ENCODE data around the gene LRRC51. TPM values are rescaled to one million over a fixed set of nuclear protein-coding genes. Genes with fewer than 3 reads are reported as not detected.

LRRC51 gene
- total and polyA plus RNA-seq, 2 donors (not counting 3 experiments of a cell fraction or from before 2014, with no cell fraction given) = 3.5 to 6.1 TPM

DNA sequence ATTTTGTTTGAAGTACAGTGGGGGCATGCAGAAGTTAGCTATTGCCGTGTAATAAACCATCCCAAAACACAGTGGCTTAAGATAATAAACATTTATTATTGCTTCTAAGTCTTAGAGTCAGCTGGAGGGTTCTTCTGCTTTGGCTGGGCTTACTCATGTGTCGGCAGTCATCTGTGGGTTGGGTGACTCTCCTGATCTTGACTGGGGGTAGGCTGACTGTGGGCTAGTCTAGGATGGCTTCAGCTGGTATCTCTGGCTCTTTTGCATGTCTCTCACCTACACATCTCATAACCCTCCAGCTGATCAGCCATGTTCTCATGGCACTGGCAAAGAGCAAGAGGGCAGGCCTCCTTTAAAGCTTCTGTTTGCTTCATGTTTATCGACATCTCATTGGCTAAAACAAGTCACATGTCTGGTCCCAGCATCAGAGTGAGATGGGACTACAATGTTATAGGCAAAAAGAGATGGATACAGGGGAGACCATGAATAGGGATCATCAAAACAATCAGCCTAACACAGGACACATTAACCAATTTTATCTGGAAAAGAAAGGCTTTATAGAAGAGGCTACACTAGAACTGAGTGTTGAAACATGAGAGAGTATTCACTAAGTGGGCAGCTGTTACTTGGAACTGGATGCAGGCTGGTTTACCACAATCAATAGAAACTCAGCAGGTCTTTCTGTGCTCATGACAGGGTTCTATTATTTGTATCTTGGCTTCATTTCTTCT, 5.1 kb downstream of the LRRC51 start:
- Histone ChIP-seq H3K4me3 (replicated peaks in 1 of 3; ENCODE audit: insufficient read depth in 1 of 3, low read depth in 1 of 3, low read length in 3 of 3) (no peak overlapping the region), H3K4me1 (ENCODE audit: control insufficient read depth, extremely low read depth, insufficient read depth, low read length) (peaks cover 11% of the 10 kb centered on the region), H3K27me3 (ENCODE audit: control insufficient read depth in 2 of 2, insufficient read depth in 2 of 2, low read length in 2 of 2) (no peaks in the 10 kb centered on the region), H3K79me2 (ENCODE audit: control insufficient read depth, insufficient read depth, low read length) (no peaks in the 10 kb centered on the region), H4K20me1 (replicated peaks; ENCODE audit: control insufficient read depth, extremely low read depth, insufficient read depth, low read length) (no peaks in the 10 kb centered on the region), H3K9ac (replicated peaks; ENCODE audit: extremely low read depth, insufficient read depth, low read length) (no peak overlapping the region), H2AFZ (ENCODE audit: low read depth, low read length) (no peak overlapping the region), H3K27ac (ENCODE audit: insufficient read depth, low read depth, low read length) (no peak overlapping the region), H3K9me1 (replicated peaks; ENCODE audit: control insufficient read depth, extremely low read depth, insufficient read depth, low read length) (no peaks in the 10 kb centered on the region), H3K36me3 (ENCODE audit: control insufficient read depth in 2 of 2, extremely low read depth in 1 of 2, insufficient read depth in 2 of 2, low read length in 2 of 2) (no peaks in the 10 kb centered on the region), H3K4me2 (ENCODE audit: insufficient read depth, low read length) (no peak overlapping the region), H3K9me3 (replicated peaks; ENCODE audit: control insufficient read depth, insufficient read depth, low read length) (no peaks in the 10 kb centered on the region)
- ChIA-PET POLR2A (interaction anchor here (0.5 to 1.2 kb wide), 3 partner anchors 10 to 35 kb away, joined by 3 to 5 read pairs (median 3); no protein-coding TSS in a partner anchor), CTCF (interaction anchor here (1.0 to 4.7 kb wide), 5 partner anchors 16 to 98 kb away, joined by 3 to 93 read pairs (median 3); no protein-coding TSS in a partner anchor)
- dilution Hi-C loops (cut with MboI; ENCODE audit: extremely low pct_ligation_motif_present, low sequenced_read_pairs) (loop anchor here (10.0 kb wide), 1 partner anchor 61 kb away; no protein-coding TSS in a partner anchor), intact Hi-C loops (cut with micrococcal nuclease) (no loop called here)
- DNase-seq (ENCODE audit: low read depth, low spot score) (no peak), FAIRE-seq (peak; percentile 21)
- BruUV-seq (replicated peaks) = no TSS peak
- TF ChIP-seq POLR2AphosphoS5 (IDR thresholded peaks at IDR 0.05; ENCODE audit: insufficient read depth, low read depth, low read length) = no peak
- no peak for TF ChIP-seq EZH2 (IDR thresholded peaks at IDR 0.05; ENCODE audit: borderline replicate concordance, low read depth, low read length, severe bottlenecking)
- no peak for TF ChIP-seq JUN (IDR thresholded peaks at IDR 0.05; ENCODE audit: borderline replicate concordance, insufficient read depth, insufficient read length, low read depth)
- no peak for TF ChIP-seq MAX (IDR thresholded peaks at IDR 0.05; ENCODE audit: insufficient read depth, insufficient read length)
- TF ChIP-seq, protein P1, sequence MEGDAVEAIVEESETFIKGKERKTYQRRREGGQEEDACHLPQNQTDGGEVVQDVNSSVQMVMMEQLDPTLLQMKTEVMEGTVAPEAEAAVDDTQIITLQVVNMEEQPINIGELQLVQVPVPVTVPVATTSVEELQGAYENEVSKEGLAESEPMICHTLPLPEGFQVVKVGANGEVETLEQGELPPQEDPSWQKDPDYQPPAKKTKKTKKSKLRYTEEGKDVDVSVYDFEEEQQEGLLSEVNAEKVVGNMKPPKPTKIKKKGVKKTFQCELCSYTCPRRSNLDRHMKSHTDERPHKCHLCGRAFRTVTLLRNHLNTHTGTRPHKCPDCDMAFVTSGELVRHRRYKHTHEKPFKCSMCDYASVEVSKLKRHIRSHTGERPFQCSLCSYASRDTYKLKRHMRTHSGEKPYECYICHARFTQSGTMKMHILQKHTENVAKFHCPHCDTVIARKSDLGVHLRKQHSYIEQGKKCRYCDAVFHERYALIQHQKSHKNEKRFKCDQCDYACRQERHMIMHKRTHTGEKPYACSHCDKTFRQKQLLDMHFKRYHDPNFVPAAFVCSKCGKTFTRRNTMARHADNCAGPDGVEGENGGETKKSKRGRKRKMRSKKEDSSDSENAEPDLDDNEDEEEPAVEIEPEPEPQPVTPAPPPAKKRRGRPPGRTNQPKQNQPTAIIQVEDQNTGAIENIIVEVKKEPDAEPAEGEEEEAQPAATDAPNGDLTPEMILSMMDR (IDR thresholded peaks at IDR 0.05; ENCODE audit: extremely low read depth in 1 of 2, insufficient read depth in 1 of 2, low read depth in 1 of 2, low read length in 2 of 2) = no peak
- TF ChIP-seq FOS (IDR thresholded peaks at IDR 0.05; ENCODE audit: borderline replicate concordance, insufficient read depth, low read length) = no peak
- no peak for TF ChIP-seq MYC (IDR thresholded peaks at IDR 0.05; ENCODE audit: low read depth, low read length)
- no peak for TF ChIP-seq POLR2A (IDR thresholded peaks at IDR 0.05; ENCODE audit: low read depth, low read length)
- TF ChIP-seq GATA2 (IDR thresholded peaks at IDR 0.05; ENCODE audit: insufficient read depth, insufficient read length, low read depth, low read length) = no peak

Measured in endothelial cell of umbilical vein (primary cell).